GM20000 (cell line): ENCODE results near the gene CGB3.

ENCODE experiments used
- DNase-seq: peaks from one replicate; pipeline ENCODE4 v3.0.0; 2012; ENCODE audit warnings: low spot score
- TF ChIP-seq, protein P1 (sequence below): IDR thresholded peaks from 2 replicates; pipeline ENCODE4 v1.5.1; 2012; ENCODE audit warnings: mild to moderate bottlenecking, control low read depth; ENCODE audit errors: extremely low read depth, missing control alignments

The CGB3 gene

GRCh38 chr19:49006905-49007304 lies 17.2 kb downstream of the CGB3 start:
- TF ChIP-seq, protein P1, sequence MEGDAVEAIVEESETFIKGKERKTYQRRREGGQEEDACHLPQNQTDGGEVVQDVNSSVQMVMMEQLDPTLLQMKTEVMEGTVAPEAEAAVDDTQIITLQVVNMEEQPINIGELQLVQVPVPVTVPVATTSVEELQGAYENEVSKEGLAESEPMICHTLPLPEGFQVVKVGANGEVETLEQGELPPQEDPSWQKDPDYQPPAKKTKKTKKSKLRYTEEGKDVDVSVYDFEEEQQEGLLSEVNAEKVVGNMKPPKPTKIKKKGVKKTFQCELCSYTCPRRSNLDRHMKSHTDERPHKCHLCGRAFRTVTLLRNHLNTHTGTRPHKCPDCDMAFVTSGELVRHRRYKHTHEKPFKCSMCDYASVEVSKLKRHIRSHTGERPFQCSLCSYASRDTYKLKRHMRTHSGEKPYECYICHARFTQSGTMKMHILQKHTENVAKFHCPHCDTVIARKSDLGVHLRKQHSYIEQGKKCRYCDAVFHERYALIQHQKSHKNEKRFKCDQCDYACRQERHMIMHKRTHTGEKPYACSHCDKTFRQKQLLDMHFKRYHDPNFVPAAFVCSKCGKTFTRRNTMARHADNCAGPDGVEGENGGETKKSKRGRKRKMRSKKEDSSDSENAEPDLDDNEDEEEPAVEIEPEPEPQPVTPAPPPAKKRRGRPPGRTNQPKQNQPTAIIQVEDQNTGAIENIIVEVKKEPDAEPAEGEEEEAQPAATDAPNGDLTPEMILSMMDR, result no peak

GRCh38 chr19:49004964-49005614 lies 19.0 kb downstream of the CGB3 start:
- no peak for DNase-seq

More at GRCh38 chr19:49006905-49007304, 17.2 kb downstream of the CGB3 start:
- DNase-seq, result no peak

DNA sequence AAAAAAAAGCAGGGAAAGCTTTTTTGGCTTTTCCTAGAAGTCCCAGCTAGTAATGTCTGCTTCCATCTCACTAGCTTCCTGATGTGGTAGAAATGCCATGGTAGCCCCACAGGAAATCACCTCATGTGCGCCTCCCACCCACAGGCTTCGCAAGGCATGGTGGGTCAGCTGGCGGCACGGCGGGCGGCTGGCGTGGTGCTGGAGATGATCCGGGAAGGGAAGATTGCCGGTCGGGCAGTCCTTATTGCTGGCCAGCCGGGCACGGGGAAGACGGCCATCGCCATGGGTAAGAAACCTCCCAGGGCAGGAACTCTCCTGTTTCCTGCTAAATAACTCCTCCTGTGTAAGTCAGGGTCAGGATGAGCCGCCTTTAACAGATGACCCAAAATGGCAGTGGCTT lies 20.0 kb downstream of the CGB3 start:
- DNase-seq, result no peak
- TF ChIP-seq, protein P1, result no peak

More at GRCh38 chr19:49004964-49005614, 19.0 kb downstream of the CGB3 start:
- TF ChIP-seq, protein P1, result no peak

DNA sequence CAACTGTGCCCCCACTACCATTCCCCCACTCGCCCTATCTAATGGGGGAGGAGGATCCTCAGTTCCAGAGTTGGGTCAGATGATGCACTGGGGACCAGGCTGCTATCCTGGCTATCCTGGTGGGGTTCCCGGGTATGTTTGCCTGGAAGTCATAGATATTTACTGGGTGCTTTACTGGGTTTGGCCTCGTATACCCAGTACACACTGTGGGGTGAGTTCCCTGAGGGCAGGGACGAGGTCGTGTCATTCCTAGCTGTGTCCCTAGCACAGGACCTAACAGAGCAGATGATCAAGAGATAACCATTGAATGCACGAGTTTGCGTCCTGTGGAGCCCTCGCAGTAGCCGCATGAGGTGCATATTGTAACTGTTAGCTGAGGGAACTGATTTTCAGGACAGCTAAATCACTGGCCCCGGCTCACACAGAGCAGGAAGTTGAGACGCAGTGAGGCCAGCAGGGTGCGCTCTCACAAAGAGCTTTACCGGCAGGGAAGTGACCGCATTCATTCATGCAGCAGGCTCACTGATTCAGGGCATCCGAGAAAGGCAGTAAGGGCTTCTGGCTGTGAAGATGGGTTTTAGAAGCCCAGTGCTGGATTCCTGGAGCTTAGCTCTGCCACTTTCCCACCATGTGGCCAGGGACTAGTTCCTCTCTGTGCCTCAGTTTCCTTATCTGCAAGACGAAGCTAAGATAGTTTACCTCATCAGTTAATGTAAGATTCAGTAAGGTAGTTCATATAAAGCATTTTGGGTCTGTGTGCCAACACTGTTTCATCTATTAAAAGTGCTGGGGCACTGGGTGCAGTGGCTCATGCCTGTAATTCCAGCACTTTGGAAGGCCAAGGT lies 24.4 kb downstream of the CGB3 start:
- peak; percentile 60 for DNase-seq
- TF ChIP-seq, protein P1, result peak; percentile 41

- peak; percentile 57 for DNase-seq
- TF ChIP-seq, protein P1, result peak; percentile 67
Measured at GRCh38 chr19:48997972-48998371, 26.2 kb downstream of the CGB3 start.

GRCh38 chr19:48994035-48994386 lies 30.1 kb downstream of the CGB3 start:
- TF ChIP-seq, protein P1, result no peak
- DNase-seq, result no peak
